ES-I3 (cell line): ENCODE data around the gene ZFYVE9.
"Not testable (repeated sequence)": the region's sequence is repeated elsewhere in the genome, so short reads cannot be mapped to it uniquely, and the experiment has no call there.

Experiments
- H3K36me3 ChIP-seq: 2 replicates; pipeline ENCODE4 v1.6.1; 2013; ENCODE audit warnings: mild to moderate bottlenecking, low read length, control low read depth, moderate library complexity; ENCODE audit not compliant: insufficient read depth
- H3K4me1 ChIP-seq: 2 replicates; pipeline ENCODE4 v1.6.1; 2013; ENCODE audit warnings: mild to moderate bottlenecking, control low read depth, low read length; ENCODE audit not compliant: insufficient read depth
- H3K9ac ChIP-seq: 2 replicates; pipeline ENCODE4 v1.6.1; 2013; ENCODE audit warnings: low read depth, mild to moderate bottlenecking, low read length, moderate library complexity
- H3K9me3 ChIP-seq: 2 replicates; pipeline ENCODE4 v1.6.1; 2013; ENCODE audit warnings: mild to moderate bottlenecking, low read length, moderate library complexity; ENCODE audit not compliant: control insufficient read depth, insufficient read depth

The ZFYVE9 gene

GRCh38 chr1:52162947-52163346 lies 21.1 kb downstream of the ZFYVE9 start:
- Histone ChIP-seq H3K9ac (no peak overlapping the region), H3K36me3 (peaks cover 3% of the 10 kb centered on the region; the same call in 1 of the 2 replicates), H3K9me3 (no peaks in the 10 kb centered on the region), H3K4me1 (no peaks in the 10 kb centered on the region)

GRCh38 chr1:52164604-52165003 lies 22.7 kb downstream of the ZFYVE9 start:
- H3K9me3 ChIP-seq, result no peaks in the 10 kb centered on the region
- no peaks in the 10 kb centered on the region for H3K4me1 ChIP-seq
- H3K9ac ChIP-seq, result no peak overlapping the region
- H3K36me3 ChIP-seq, result peaks cover 3% of the 10 kb centered on the region; the same call in 1 of the 2 replicates

- Histone ChIP-seq H3K36me3 (peaks cover 3% of the 10 kb centered on the region; the same call in 1 of the 2 replicates), H3K4me1 (no peaks in the 10 kb centered on the region), H3K9ac (no peak overlapping the region), H3K9me3 (no peaks in the 10 kb centered on the region)
Measured at GRCh38 chr1:52166996-52167753, 25.3 kb downstream of the ZFYVE9 start.

- Histone ChIP-seq H3K4me1 (no peaks in the 10 kb centered on the region), H3K36me3 (peaks cover 3% of the 10 kb centered on the region; the same call in 1 of the 2 replicates), H3K9ac (no peak overlapping the region), H3K9me3 (no peaks in the 10 kb centered on the region)
Measured at GRCh38 chr1:52168373-52169080, 26.6 kb downstream of the ZFYVE9 start.

- H3K4me1 ChIP-seq, H3K36me3 ChIP-seq, H3K9ac ChIP-seq, H3K9me3 ChIP-seq: not testable (repeated sequence)
Measured at GRCh38 chr1:52171149-52171548, 29.3 kb downstream of the ZFYVE9 start.

GRCh38 chr1:52179073-52179472 lies 37.2 kb downstream of the ZFYVE9 start:
- Histone ChIP-seq H3K9ac (no peak overlapping the region), H3K4me1 (no peaks in the 10 kb centered on the region), H3K9me3 (peaks cover 16% of the 10 kb centered on the region), H3K36me3 (no peaks in the 10 kb centered on the region)

- Histone ChIP-seq H3K4me1 (no peaks in the 10 kb centered on the region), H3K9me3 (peaks cover 16% of the 10 kb centered on the region), H3K9ac (no peak overlapping the region), H3K36me3 (no peaks in the 10 kb centered on the region)
Measured at GRCh38 chr1:52180176-52180575, 38.3 kb downstream of the ZFYVE9 start.

- not testable (repeated sequence) for H3K9ac ChIP-seq, H3K36me3 ChIP-seq, H3K4me1 ChIP-seq
- peaks cover 16% of the 10 kb centered on the region for H3K9me3 ChIP-seq
Measured at GRCh38 chr1:52181759-52182158, 39.9 kb downstream of the ZFYVE9 start.

GRCh38 chr1:52182328-52182727 lies 40.4 kb downstream of the ZFYVE9 start:
- H3K9me3 ChIP-seq, result peaks cover 16% of the 10 kb centered on the region
- H3K4me1 ChIP-seq, H3K9ac ChIP-seq, H3K36me3 ChIP-seq: not testable (repeated sequence)

GRCh38 chr1:52182874-52183400 lies 41.0 kb downstream of the ZFYVE9 start:
- no peak overlapping the region for H3K9ac ChIP-seq
- peaks cover 16% of the 10 kb centered on the region for H3K9me3 ChIP-seq
- no peaks in the 10 kb centered on the region for H3K36me3 ChIP-seq
- H3K4me1 ChIP-seq, result no peaks in the 10 kb centered on the region

GRCh38 chr1:52186449-52186848 lies 44.6 kb downstream of the ZFYVE9 start:
- no peaks in the 10 kb centered on the region; the same call in 1 of the 2 replicates for H3K9me3 ChIP-seq
- no peaks in the 10 kb centered on the region for H3K4me1 ChIP-seq
- no peaks in the 10 kb centered on the region for H3K36me3 ChIP-seq
- H3K9ac ChIP-seq, result no peak overlapping the region

GRCh38 chr1:52189898-52190480 lies 48.1 kb downstream of the ZFYVE9 start:
- H3K9ac ChIP-seq, result no peak overlapping the region
- H3K4me1 ChIP-seq, result no peaks in the 10 kb centered on the region
- H3K36me3 ChIP-seq, result no peaks in the 10 kb centered on the region
- H3K9me3 ChIP-seq, result no peaks in the 10 kb centered on the region; the same call in 1 of the 2 replicates

- H3K4me1 ChIP-seq, result no peaks in the 10 kb centered on the region
- no peaks in the 10 kb centered on the region for H3K36me3 ChIP-seq
- H3K9ac ChIP-seq, result no peak overlapping the region
- H3K9me3 ChIP-seq, result no peaks in the 10 kb centered on the region; the same call in 1 of the 2 replicates
Measured at GRCh38 chr1:52190500-52191252, 48.8 kb downstream of the ZFYVE9 start.

GRCh38 chr1:52191395-52191965 lies 49.6 kb downstream of the ZFYVE9 start:
- no peak overlapping the region for H3K9ac ChIP-seq
- H3K36me3 ChIP-seq, result no peaks in the 10 kb centered on the region
- H3K4me1 ChIP-seq, result no peaks in the 10 kb centered on the region
- H3K9me3 ChIP-seq, result no peaks in the 10 kb centered on the region
